Activated CD4-positive, alpha-beta T cell treated with anti-CD3 and anti-CD28 coated beads, Interleukin-10, Interleukin-2, amounts not matched to agents 100 ng/mL and 50 ng/mL, durations not matched to agents 16 hours and 8 hours (primary cell): ENCODE results near the gene NRG2.
A peak's percentile ranks its signal among the peaks of the same experiment; 100 is the strongest.

Source experiments
- DNase-seq: peaks from one replicate; pipeline ENCODE4 v3.0.0-alpha.2; 2020

NRG2 gene

DNA sequence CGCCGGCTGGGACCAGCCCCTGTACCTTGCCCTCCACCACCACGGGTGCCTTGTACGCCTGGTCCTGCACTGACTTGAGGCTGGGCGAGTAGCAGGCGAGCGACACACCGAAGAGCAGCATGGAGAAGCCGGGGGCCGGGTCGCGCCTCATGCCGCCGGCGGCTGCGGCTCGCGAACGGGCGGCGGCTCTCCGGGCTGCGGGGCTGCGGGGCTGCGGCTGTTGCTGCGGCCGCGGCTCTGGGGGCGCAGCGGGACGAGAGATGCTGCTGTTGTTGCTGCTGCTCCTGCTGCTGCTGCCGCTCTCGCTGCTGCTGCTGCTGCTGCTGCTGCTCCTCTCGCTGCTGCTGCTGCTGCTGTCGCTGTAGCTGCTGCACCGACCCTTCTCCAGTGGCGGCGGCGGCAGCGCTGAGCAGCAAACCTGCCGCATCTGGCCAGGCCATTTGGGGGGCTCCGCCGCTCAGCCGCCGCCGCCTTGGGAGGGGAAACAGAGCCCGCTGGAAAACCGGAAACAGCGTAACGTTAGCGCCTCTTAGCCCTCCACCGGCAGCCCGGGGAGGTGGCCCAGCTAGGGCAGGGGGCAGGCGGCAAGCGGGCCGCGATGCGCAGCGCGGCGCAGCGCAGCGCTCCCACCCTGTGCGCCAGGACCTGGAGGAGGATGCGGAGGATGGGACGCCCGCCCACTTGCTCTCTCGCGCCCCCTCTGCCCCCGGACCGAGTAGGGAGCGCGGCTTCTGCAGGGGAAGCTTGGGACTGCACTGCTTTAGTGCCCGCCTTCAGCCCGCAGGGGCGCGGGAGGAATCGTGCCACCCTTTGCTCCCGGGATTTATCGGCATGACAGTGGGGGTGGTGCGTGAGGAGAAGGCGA, at the start of gene NRG2:
Gene NRG2 (minus strand): TSS at position 657 of the 865 bp plus-strand sequence.
- peak; percentile 57 for DNase-seq

DNA sequence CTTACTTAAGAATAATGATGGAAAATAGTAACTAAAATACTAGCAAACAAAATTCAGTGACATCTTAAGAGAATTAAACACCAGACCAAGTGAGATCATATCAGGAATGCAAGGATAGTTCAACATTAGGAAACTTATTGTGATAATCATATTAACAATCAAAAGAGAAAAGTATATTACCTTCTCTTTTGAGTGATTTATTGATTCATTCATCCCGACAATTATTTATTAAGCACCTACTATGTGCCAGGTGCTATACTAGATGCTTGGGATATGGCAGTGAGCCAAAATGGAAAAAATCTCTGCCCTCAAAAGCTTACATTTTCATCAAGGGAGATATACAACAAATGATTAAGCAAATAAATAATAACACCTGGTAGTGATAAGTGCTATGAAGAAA, 47.2 kb upstream of the NRG2 start:
- no peak for DNase-seq

DNA sequence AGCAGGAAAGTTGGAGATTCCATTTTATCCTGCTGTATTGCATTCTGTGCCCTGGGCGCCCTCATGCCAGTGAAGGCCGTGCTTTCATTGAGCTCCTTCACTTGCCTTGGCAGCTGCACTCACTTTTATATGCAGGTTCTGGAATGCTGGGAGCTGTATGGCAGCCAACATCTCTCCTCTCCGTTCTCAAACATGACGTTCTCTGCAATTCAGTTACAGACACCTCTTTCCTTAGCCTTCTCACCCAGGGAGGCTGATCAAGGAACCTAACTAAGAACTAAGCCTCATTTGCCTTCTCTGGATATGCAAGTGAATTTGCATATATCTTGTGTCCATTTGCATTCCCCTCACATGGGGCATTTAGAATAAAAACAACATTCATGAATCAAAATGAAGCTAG, 41.4 kb upstream of the NRG2 start:
- no peak for DNase-seq

DNA sequence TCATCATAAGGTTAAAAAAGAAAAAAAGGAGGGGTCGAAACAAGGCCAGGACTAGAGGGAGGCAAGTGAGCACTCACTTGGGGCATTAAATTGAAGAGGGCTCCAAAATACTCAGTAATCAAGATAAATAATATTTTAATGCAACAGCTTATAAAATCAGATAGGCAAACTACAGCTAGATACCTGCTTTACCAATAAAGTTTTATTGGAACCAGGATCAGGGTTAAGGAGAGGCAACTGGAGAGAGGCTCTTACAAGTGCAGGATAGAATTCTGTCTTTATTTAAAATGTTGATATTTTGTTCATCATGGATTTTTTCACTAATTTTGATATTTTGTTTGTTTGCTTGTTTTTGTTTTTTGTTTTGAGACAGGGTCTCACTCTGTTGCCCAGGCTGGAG, 40.6 kb upstream of the NRG2 start:
- no peak for DNase-seq

DNA sequence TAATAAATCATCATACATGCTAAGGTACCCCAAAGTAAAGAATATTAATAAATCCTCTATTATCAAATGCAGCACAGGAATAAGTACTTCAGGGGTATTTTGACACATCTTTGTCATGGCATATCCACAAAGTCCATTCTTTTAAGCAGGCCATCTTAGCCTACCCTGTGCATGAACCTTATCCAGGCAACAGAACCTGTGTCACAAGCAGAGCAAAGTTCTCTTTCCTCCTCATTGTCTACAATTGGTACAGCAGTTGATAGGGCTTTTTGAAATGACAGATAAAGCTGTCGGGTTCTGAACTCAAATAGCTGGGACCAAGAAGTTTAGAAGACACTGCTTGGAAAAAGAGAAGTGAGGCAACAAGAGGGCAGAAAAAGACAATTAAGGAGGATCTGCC, 40.0 kb upstream of the NRG2 start:
- no peak for DNase-seq

DNA sequence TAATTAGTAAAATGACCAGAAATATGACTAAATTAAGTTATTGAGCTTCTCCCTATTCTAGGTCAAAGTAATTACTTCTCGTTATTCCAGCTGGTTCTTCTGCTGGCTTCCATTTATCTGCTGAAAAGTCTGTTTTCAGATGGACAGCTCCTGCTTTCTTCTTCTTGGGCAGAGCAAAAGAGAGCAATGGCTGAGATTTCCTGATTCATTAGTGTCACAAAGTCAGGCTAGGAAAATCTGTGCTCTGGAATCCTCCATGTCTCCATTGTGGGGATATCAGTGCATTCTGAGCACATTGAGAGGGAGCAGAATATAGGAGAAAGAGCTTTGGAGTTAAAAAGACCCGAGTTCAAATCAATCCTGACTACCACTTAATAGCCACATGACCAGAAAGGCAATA, 33.7 kb upstream of the NRG2 start:
- no peak for DNase-seq

DNA sequence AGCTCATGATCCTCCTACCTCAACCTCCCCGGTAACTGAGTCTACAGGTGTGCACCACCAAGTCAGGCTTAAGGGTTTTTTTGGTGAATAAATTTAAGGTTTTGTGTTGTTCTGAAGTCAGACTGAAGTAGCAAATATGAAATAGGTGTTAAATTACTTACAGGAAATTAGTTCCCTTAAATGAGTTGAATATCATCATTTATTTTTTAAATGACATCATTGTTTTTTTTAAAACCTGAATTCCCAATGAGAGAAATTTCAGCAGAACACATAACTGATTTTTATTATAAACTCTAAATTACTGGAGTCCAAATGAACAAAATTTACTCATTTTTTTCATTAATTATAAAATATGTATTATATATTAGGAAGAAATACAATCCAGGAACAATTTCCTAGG, 33.0 kb upstream of the NRG2 start:
- no peak for DNase-seq

DNA sequence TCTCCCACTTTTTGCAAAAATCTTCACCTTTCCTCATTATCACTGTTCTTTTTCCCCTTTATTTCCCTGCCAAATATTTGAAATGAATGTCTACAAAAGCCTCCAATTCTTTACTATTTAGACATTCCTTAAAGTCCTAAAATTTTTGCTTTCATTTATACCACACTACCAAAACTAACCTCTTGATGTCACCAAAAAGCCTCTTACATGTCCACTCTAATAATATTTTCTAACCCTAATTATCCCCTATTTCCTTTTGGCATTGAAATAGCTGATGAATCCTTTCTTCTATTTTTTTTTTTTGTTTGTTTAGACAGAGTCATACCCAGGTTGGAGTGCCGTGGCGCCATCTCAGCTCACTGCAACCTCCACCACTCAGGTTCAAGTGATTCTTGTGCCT, 32.3 kb upstream of the NRG2 start:
- no peak for DNase-seq

DNA sequence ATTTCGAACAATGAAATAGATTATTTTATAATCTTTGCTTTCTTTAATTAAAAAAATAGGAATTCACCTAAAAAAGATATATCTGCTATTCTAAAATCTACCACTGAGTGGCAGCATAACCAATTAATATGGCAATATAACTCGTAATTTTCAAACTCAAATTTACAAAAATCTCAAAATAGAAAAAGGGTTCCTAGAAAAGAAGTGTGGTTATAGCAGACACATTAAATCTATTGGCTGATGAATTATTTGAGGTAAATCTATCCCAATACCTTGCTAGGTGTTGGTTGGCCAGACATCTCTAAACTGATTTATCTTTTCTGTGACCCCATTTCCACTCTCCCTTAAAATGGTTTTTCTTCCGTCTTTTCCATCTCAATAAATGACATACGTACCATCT, 30.2 kb upstream of the NRG2 start:
- peak; percentile 20 for DNase-seq

DNA sequence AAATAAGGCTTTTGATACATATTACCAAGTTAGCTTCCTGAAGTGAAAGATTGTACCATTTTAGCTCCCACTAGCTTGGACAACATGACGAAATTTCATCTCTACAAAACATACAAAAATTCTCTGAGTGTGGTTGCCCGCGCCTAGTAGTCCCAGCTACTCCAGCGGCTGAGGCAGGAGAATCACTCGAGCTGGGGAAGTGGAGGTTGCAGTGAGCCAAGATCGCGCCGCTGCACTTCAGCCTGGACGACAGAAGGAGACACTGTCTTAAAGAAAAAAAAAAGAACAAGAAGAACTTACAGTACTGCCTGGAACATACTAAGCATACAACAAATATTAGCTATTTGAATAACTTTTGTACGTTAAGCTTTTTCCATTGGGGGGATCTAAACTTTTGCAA, 29.7 kb upstream of the NRG2 start:
- no peak for DNase-seq

DNA sequence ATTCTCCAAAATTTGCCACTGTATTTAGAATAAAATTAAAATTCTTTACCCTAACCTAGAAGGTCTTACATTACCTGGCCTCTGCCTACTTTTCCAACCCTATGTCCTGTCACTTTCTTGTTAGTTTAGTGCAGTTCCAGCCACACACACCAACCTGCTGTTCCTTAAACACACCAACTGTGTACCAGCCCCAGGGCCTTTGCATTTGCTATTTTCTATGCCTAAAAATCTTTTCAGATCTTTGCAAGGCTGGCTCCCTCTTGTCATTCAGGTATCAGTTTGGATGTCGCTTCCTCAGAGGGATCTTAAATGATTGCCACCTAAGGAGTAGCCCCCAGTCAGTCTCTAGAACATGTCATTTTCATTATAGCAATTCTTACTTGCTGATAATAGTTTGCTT, 17.7 kb upstream of the NRG2 start:
- DNase-seq: no peak

DNA sequence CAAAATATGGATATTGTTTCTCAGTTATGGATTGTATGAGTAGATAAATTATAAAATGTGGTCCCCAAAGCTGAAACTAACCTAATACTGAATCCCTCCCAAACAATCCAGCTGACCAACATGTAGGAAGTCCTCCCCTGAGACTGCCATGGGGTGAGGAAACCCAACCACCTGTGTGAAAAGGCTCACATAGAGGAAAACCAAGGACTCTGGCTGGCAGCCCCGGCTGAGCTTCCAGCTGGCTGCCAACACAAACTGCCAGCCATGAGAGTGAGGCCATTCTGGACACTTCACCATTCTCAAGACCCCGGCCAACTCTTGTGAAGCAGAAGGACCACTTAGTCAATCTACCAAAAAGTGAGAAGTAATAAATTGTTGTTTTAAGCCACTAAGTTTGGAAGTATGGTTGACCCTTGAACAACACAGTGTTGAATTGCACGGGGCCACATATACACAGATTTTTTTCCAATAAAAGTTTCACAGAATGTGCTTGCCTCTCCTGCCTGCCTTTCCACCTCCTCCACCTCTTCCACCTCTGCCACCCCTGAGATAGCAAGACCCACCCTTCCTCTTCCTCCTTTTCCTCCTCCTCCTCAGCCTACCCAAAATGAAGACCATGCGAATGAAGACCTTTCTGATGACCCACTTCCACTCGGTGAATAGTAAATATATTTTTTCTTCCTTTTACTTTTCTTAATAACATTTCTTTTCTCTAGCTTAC, 15.3 kb upstream of the NRG2 start:
- DNase-seq: no peak

DNA sequence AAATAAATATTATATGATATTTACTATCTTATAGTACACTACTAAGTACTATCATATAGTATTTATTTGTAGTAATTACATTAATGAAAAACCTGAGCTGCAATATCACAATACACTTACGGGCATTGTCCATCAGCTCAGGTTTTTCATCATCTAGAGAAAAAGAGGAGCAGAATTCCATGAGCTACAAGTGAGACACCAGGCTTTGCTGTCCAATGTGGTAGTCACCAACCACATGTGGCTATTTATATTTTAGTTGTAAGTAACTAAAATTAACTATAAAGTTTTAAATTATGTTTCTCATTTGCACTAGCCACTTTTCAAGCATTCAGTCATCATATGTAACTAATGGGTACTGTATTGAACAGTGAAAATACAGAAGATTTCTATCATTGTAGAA, 13.8 kb upstream of the NRG2 start:
- DNase-seq: no peak

DNA sequence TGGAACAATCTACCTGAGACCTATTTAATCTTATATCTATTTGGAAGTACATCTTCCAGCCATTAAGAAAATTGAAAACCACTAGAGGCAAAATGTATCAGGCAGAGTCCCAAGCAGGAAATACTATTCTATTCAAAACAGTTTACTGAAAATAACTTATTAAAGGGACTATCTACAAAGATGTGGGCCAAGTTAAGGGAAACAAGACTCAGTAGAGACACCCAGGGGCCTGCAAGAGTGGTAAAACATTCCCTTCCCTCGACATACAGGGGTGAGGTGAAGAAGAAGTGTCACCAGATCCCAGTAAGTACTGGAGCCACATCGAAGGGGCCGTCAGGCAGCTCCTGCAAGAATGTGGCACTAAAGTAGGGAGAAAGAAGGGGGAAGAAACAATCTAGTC, 12.1 kb upstream of the NRG2 start:
- DNase-seq: no peak

DNA sequence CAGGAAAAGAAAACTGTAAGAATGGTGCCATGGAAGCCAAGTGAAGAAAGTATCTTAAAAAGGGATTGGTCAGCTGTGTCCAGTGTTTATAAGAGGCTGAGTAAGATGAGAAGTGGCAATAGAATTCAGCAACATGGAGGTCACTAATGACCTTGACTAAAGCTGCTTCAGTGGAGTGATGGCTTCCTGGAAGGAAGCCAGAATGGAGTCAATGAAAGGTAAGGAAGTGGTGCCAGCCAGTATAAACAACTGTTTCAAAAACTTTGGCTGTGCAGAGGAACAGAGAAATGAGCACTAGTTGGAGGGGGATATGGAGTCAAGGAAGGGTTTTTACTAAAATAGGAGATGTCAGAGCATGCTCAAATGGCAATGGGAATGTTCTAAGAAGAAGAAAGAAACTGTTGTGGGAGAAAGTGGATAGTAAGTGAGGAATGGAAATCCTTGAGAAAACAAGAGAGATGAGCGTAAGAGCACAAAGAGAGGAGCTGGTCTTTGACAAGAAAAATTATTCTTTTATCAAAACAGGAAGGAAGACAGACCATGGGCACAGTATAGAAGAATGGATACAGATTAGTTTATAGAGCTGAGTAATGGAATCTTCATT, 11.1 kb upstream of the NRG2 start:
- no peak for DNase-seq

DNA sequence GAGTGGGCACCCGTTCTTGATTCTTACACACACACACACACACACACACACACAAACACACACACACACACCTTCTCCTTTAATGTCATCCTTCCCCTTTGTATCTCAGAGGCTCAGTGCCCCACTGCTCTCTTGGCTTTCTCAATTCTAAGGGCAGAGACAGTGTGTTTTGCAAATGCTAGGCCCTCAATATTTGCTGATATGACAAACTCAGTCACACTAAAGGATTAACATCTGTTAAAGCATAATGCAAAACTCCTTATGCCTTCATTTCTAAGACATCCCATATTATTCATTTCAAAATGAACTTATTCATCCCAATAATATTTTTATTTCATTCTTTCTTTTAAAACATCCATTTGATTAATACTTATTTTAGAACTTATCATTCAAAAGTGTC, 8.9 kb upstream of the NRG2 start:
- no peak for DNase-seq

DNA sequence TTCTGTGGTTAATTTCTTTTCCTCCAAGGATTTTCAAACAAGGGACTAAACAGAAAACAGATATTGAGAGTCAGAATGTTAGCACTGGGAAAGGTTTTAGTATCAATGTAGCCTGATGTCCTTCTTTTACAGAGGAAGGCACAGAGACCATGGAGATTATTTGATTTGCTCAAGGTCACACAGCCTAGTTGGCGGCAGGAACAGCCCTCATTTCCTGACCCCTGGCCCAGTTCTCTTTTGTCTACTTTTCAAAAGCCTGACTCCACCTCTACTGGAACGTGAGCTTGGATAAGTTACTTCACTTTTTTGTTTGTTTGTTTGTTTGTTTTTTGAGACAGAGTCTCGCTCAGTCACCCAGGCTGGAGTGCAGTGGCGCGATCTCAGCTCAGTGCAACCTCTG, 6.6 kb upstream of the NRG2 start:
- no peak for DNase-seq

DNA sequence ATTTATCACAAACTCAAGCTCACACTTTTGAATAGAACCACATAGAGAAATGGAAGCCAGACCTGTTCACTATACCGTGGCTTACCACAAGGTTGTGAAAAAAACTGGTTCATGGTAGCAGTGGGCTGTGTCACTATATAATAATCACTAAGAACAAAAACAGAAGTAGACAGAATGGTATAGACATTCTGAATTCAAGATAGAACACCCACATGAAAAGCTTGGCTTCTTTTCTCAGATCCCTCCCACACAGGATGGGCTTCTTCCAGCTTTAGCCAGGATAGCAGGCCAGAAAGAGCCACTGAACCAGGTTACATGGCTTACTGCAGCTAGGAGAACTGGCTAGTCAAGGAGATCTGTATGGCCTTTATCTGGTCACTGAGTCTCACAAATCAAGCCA, 6.1 kb upstream of the NRG2 start:
- DNase-seq: no peak

DNA sequence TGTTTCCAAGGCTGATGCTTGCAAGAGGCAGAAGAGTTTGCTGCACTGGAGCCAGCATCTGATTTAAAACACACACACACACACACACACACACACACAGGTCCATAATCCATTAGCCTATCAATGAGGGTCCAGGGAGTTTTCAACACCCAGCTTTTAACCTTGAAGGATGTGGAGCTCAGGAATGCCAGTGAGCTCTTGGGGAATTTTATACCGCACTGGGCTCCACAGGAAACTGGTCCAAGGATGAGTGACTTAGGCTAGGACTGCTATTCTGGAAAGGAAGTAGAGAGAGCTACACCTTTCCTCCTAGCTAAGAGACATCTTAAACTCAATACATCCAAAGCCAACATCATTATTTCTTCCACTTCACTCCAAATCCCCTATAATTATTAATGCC, 942 bp upstream of the NRG2 start:
- DNase-seq: no peak

DNA sequence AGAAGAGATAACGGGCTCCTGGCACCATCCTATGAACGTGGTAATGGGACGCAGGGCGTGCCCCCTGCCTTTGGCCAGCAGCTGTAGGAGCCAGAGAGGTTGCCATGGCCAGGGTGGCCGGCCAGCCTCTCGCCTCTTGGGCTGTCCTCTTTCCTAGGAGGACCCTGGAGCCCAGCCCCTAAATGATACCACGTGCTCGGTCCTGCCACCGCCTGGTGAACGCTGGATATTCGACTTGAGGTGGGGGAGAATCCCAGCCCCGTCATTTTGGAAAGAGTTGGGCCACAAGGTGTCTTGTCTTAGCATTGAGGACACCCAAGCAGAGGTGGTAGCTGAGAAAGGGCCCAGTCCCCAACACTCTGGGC, 391 bp upstream of the NRG2 start:
- DNase-seq: peak; percentile 8

DNA sequence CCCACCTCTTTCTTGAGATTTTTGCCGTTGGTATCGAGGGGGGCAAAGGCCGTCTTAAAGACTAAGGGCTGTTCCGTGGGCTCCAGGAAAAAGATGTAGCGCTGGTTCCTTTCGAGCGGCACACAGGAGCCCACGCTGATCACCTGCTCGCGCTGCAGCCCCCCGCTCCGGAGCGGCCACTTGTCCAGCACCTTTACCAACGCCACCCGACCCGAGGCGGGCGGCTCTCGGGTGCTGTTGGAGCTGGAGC, 781 bp downstream of the NRG2 start:
- DNase-seq: no peak

DNA sequence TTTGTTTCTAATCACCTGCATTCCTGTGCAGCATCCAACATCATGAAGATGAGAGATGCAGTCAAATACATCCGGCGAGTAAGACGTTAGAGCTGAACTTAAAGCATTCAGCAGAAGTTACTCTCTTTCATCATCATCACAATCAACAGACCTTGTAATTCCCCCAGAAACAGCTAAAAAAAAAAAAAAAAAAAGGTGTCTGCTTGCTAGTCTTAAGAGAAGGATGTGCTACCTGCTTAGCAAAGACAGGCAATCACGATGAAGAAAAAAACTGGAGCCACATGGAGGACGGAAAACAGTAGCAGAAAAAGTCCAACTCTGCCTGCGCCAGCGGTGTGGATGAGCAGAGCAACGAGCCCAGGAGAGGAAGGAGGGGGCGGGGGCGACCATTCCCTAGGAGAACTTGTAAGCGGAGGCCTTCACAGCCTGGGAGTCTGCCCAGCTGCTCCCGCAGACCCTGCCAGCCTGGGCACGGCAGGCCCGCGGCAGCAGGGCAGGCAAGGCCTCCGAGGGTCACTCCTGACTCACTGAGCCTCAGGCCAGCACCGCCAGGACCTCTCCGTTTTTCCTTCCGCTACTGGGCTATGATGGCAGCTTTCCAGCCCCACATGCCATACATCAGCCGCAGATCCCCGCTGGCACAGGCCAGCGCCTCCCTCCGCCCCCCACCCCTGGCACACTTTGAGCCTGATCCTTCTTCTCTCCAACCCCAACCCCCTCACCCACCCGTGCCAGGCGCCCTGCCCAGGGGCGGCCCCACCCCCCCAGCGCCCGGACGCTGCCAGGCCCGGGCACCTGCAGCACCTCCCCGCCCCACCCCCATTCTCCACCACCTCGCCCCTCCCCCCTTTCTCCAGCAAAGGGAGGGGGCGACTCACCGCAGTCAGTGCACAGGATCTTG, 1.4 kb downstream of the NRG2 start:
- no peak for DNase-seq

DNA sequence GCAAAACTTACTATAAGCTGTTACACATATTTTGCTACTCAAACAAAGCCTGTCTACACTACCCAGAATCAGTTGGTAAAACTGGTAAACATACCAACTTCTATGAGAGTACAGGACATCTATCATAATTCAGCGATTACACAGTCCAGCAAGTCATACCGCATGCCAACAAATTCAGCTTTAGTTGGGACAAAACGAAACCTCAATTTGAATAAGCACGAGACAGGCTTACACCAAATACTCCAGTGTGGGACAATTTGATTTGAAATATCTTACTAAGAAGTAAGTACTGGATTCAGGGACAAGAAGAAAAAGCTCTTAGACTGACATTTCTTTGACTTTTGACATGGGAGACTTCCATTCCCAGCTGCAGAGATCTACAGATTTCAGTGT, 2.0 kb downstream of the NRG2 start:
- DNase-seq: no peak

DNA sequence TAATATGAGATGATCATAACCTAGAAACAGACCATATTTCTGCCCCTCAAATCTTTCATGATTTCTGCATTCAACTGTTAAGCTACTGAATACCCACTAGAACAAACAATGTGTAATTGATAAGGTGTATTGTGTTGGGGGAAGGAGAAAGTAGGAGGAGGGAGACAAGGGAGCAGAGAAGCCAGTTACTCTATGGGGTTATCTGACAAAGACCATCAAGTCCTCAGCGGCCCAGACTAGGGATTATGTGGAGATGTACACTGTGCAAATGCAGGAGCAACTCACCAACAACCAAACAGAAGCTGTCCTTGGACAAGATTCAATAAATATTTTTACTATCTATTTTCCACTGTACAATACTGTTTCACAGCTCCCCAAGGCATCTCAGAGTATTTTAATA, 2.7 kb downstream of the NRG2 start:
- no peak for DNase-seq
